Karpas-422 (cell line): ENCODE data around the gene NFS1. TPM values are rescaled to one million over a fixed set of nuclear protein-coding genes. Genes with fewer than 3 reads are reported as not detected.
A peak's percentile ranks its signal among the peaks of the same experiment; 100 is the strongest.
"Not testable (repeated sequence)": the region's sequence is repeated elsewhere in the genome, so short reads cannot be mapped to it uniquely, and the experiment has no call there.

Experiments used
- DNase-seq: peaks from one replicate; pipeline ENCODE4 v3.0.0-alpha.2; 2015
- H2AFZ ChIP-seq: fragments of 200-600 bp; sonication (generic); 2 replicates; pipeline ENCODE4 v1.6.1; 2014; ENCODE audit warnings: antibody characterized with exemption, low read length, mixed read lengths
- H3K27ac ChIP-seq: fragments of 200-600 bp; sonication (generic); 2 replicates; pipeline ENCODE4 v1.5.1; 2014; ENCODE audit warnings: mild to moderate bottlenecking, low read length, moderate library complexity
- H3K27me3 ChIP-seq: fragments of 200-600 bp; sonication (generic); 2 replicates; pipeline ENCODE4 v1.6.1; 2014; ENCODE audit warnings: low read length, mixed read lengths
- H3K36me3 ChIP-seq: fragments of 200-600 bp; sonication (generic); 2 replicates; pipeline ENCODE4 v1.6.1; 2014; ENCODE audit warnings: low read length, mixed read lengths; ENCODE audit not compliant: insufficient read depth
- H3K4me1 ChIP-seq: fragments of 200-600 bp; sonication (generic); 2 replicates; pipeline ENCODE4 v1.6.1; 2014; ENCODE audit warnings: mild to moderate bottlenecking, low read length, mixed read lengths
- H3K4me2 ChIP-seq: fragments of 200-600 bp; sonication (generic); 2 replicates; pipeline ENCODE4 v1.6.1; 2014; ENCODE audit warnings: low read length, low read depth, mild to moderate bottlenecking; ENCODE audit not compliant: poor library complexity, severe bottlenecking
- H3K4me3 ChIP-seq: fragments of 200-600 bp; sonication (generic); 2 replicates; pipeline ENCODE4 v1.5.1; 2014; ENCODE audit warnings: mild to moderate bottlenecking, antibody characterized with exemption, low read length, mixed read lengths
- H3K79me2 ChIP-seq: fragments of 200-600 bp; sonication (generic); 2 replicates; pipeline ENCODE4 v1.6.1; 2014; ENCODE audit warnings: mild to moderate bottlenecking, low read length, mixed read lengths
- H3K9ac ChIP-seq: fragments of 200-600 bp; sonication (generic); 2 replicates; pipeline ENCODE4 v1.6.0; 2014; ENCODE audit warnings: low read length
- H3K9me2 ChIP-seq: fragments of 200-600 bp; sonication (generic), shearing (Covaris generic); replicated peaks from 2 replicates; pipeline ENCODE4 v1.6.0; 2014; ENCODE audit warnings: mild to moderate bottlenecking, low read length, moderate library complexity; ENCODE audit not compliant: insufficient read depth
- H3K9me3 ChIP-seq: fragments of 300-700, 200-600 bp; sonication (generic); 2 replicates; pipeline ENCODE4 v1.6.1; 2014; ENCODE audit warnings: low read length, mixed read lengths
- H4K20me1 ChIP-seq: fragments of 200-600 bp; sonication (generic); 2 replicates; pipeline ENCODE4 v1.6.1; 2014; ENCODE audit warnings: mild to moderate bottlenecking, antibody characterized with exemption, low read length, low read depth; ENCODE audit not compliant: insufficient read depth
- total RNA-seq: library from RNA; depleted of rRNA; stranded (reverse); fragments of >200 nt; shearing (Covaris generic); gene quantifications from 2 replicates; pipeline ENCODE4 v1.2.3, GENCODE V29; 2014; ENCODE audit warnings: low replicate concordance

NFS1 gene
- total RNA-seq, 1 experiment from 2014 or later, result 62.6 TPM

GRCh38 chr20:35706591-35707529, 7.7 kb upstream of the NFS1 start:
- H3K4me2 ChIP-seq, H3K27ac ChIP-seq, H3K27me3 ChIP-seq, H3K9me2 ChIP-seq, H3K4me3 ChIP-seq, H3K9ac ChIP-seq, H3K9me3 ChIP-seq, DNase-seq, H2AFZ ChIP-seq: not testable (repeated sequence)
- peaks cover 87% of the 10 kb centered on the region for H3K36me3 ChIP-seq
- peaks cover 12% of the 10 kb centered on the region; the same call in 1 of the 2 replicates for H3K4me1 ChIP-seq
- peaks cover 42% of the 10 kb centered on the region for H4K20me1 ChIP-seq
- peaks cover 42% of the 10 kb centered on the region for H3K79me2 ChIP-seq

- H2AFZ ChIP-seq, H3K27ac ChIP-seq, H3K9me2 ChIP-seq, H3K9ac ChIP-seq, H3K4me3 ChIP-seq, H3K27me3 ChIP-seq, H3K9me3 ChIP-seq, DNase-seq, H3K4me2 ChIP-seq: not testable (repeated sequence)
- H3K4me1 ChIP-seq, result peaks cover 13% of the 10 kb centered on the region
- peaks cover 33% of the 10 kb centered on the region for H3K79me2 ChIP-seq
- H3K36me3 ChIP-seq, result peaks cover 77% of the 10 kb centered on the region
- peaks cover 33% of the 10 kb centered on the region for H4K20me1 ChIP-seq
Observed at GRCh38 chr20:35705894-35706293, 6.7 kb upstream of the NFS1 start.

GRCh38 chr20:35704514-35705261, 5.5 kb upstream of the NFS1 start:
- H3K79me2 ChIP-seq, result peaks cover 23% of the 10 kb centered on the region
- H2AFZ ChIP-seq, result no peak overlapping the region
- no peak overlapping the region for H3K9ac ChIP-seq
- H3K9me2 ChIP-seq, result no peaks in the 10 kb centered on the region
- no peak overlapping the region for H3K4me2 ChIP-seq
- H3K4me3 ChIP-seq, result no peak overlapping the region
- H3K27ac ChIP-seq, result no peak overlapping the region
- H4K20me1 ChIP-seq, result peaks cover 23% of the 10 kb centered on the region; the same call in 1 of the 2 replicates
- H3K36me3 ChIP-seq, result peaks cover 65% of the 10 kb centered on the region
- H3K4me1 ChIP-seq, result peaks cover 23% of the 10 kb centered on the region
- DNase-seq, result no peak
- H3K9me3 ChIP-seq, result no peaks in the 10 kb centered on the region
- no peaks in the 10 kb centered on the region for H3K27me3 ChIP-seq

GRCh38 chr20:35702824-35703695, 3.9 kb upstream of the NFS1 start:
- Histone ChIP-seq H2AFZ (no peak overlapping the region), H3K27ac (no peak overlapping the region), H3K9me2 (no peaks in the 10 kb centered on the region), H4K20me1 (peaks cover 10% of the 10 kb centered on the region; the same call in 1 of the 2 replicates), H3K9ac (no peak overlapping the region), H3K36me3 (peaks cover 49% of the 10 kb centered on the region), H3K79me2 (peaks cover 19% of the 10 kb centered on the region), H3K9me3 (no peaks in the 10 kb centered on the region), H3K4me2 (no peak overlapping the region), H3K27me3 (no peaks in the 10 kb centered on the region), H3K4me3 (no peak overlapping the region), H3K4me1 (peaks cover 27% of the 10 kb centered on the region)
- no peak for DNase-seq

GRCh38 chr20:35702051-35702823, 3.1 kb upstream of the NFS1 start:
- peaks cover 35% of the 10 kb centered on the region for H3K4me1 ChIP-seq
- no peaks in the 10 kb centered on the region for H3K9me3 ChIP-seq
- peak overlapping the region; percentile 11 for H3K4me2 ChIP-seq
- H3K36me3 ChIP-seq, result peaks cover 42% of the 10 kb centered on the region
- peaks cover 23% of the 10 kb centered on the region for H3K79me2 ChIP-seq
- DNase-seq, result peak; percentile 48
- H2AFZ ChIP-seq, result no peak overlapping the region
- H3K9ac ChIP-seq, result no peak overlapping the region
- peak overlapping the region; percentile 20; the same call in 1 of the 2 replicates for H3K27ac ChIP-seq
- no peak overlapping the region for H3K4me3 ChIP-seq
- H3K9me2 ChIP-seq, result no peaks in the 10 kb centered on the region
- peaks cover 8% of the 10 kb centered on the region; the same call in 1 of the 2 replicates for H4K20me1 ChIP-seq
- H3K27me3 ChIP-seq, result no peaks in the 10 kb centered on the region

GRCh38 chr20:35700625-35701148, 1.5 kb upstream of the NFS1 start:
- Histone ChIP-seq H3K27me3 (no peaks in the 10 kb centered on the region), H2AFZ (no peak overlapping the region), H3K4me3 (peak overlapping the region; percentile 94), H3K27ac (peak overlapping the region; percentile 74), H3K9me2 (no peaks in the 10 kb centered on the region), H4K20me1 (peaks cover 4% of the 10 kb centered on the region; the same call in 1 of the 2 replicates), H3K9ac (peak overlapping the region; percentile 94), H3K4me1 (peaks cover 37% of the 10 kb centered on the region), H3K79me2 (peaks cover 30% of the 10 kb centered on the region), H3K36me3 (peaks cover 30% of the 10 kb centered on the region), H3K4me2 (peak overlapping the region; percentile 79), H3K9me3 (no peaks in the 10 kb centered on the region)
- no peak for DNase-seq

- H3K27ac ChIP-seq, result peak overlapping the region; percentile 74
- peak overlapping the region; percentile 94 for H3K9ac ChIP-seq
- peaks cover 34% of the 10 kb centered on the region for H3K79me2 ChIP-seq
- no peaks in the 10 kb centered on the region for H3K9me3 ChIP-seq
- H4K20me1 ChIP-seq, result no peaks in the 10 kb centered on the region; the same call in 1 of the 2 replicates
- H3K4me3 ChIP-seq, result peak overlapping the region; percentile 94
- H3K9me2 ChIP-seq, result no peaks in the 10 kb centered on the region
- peak overlapping the region; percentile 79 for H3K4me2 ChIP-seq
- H3K27me3 ChIP-seq, result no peaks in the 10 kb centered on the region
- no peak overlapping the region for H2AFZ ChIP-seq
- H3K4me1 ChIP-seq, result peaks cover 37% of the 10 kb centered on the region
- H3K36me3 ChIP-seq, result peaks cover 28% of the 10 kb centered on the region
- DNase-seq, result peak; percentile 54
Observed at GRCh38 chr20:35699957-35700624, 939 bp upstream of the NFS1 start.
